ENCODE data around the gene GBGT1.
A peak's percentile ranks its signal among the peaks of the same experiment; 100 is the strongest.
"Not testable (repeated sequence)": the region's sequence is repeated elsewhere in the genome, so short reads cannot be mapped to it uniquely, and the experiment has no call there.

The GBGT1 gene

DNA sequence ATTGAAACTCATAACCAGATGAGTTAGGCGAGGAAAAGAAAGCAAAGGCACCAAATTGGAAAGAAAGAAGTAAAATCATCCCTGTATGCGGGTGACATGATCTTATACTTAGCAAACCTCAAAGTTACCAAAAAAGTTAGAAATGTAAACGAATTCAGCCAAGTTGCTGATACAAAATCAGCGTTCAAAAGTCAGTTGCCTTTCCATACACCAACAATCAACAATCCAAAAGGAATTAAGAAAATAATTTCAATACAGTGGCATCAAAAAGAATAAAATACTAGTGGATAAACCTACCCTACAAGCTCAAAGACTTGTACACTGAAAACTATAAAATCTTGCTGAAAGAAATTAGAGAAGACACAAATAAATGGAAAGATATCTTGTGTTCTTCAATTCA is 30.9 kb upstream of the GBGT1 start:
- FAIRE-seq = no peak

DNA sequence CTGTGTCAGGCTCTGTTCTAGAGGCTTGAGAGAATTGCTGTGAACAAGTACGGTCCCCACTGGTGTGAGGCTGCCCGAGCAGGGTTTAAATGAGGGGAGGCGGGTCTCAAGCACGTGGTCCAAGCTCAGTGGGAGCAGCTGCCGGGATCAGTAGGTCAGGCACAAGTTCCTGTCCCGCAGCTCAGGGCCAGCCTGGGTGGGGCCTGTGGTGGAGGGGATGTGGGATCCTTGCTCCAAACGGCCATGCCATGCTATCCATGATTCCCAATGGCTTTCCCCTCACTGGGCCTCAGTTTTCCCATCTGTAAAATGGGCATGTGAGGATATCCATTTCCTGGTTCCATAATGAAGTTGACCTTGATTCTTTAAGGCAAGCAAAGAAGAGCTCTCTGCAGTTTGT is 28.3 kb upstream of the GBGT1 start:
- FAIRE-seq = no peak

DNA sequence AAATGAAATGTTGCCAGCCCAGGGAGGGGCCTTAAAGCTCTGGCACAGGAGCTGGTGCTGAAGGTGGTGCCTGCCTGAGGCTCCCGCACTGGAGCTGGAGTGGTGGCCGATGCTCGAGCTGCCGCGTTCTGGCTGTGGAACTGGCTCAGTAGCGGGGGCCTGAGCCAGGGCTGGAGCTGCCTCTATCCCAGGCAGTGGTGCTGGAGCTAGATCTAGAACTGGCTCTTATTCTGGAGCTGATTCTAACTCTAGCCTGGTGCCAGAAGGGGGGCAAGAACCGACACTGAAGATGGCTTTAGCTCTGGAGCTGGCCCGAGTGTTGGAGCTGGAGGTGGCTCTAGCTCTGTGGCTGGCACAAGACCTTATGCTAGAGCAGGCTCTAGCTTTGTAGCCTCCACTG is 26.1 kb upstream of the GBGT1 start:
- FAIRE-seq = no peak

DNA sequence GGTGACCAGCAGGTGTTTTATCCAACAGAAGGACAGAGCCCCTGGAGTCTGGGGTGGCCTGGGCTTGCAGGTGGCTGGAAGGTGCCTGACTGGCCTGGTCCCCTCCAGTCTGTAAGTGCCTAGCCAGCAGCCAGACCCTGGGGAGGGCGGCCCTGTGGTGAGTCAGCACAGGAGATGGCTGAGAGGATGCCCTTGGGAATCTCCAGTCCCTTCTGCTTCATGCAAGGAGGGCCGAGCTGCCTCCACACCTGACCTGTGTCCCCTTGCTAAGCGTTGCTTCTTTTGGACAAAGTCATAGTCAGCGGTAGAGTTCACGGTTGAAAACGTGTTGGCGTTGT is 25.1 kb upstream of the GBGT1 start:
- FAIRE-seq = no peak

DNA sequence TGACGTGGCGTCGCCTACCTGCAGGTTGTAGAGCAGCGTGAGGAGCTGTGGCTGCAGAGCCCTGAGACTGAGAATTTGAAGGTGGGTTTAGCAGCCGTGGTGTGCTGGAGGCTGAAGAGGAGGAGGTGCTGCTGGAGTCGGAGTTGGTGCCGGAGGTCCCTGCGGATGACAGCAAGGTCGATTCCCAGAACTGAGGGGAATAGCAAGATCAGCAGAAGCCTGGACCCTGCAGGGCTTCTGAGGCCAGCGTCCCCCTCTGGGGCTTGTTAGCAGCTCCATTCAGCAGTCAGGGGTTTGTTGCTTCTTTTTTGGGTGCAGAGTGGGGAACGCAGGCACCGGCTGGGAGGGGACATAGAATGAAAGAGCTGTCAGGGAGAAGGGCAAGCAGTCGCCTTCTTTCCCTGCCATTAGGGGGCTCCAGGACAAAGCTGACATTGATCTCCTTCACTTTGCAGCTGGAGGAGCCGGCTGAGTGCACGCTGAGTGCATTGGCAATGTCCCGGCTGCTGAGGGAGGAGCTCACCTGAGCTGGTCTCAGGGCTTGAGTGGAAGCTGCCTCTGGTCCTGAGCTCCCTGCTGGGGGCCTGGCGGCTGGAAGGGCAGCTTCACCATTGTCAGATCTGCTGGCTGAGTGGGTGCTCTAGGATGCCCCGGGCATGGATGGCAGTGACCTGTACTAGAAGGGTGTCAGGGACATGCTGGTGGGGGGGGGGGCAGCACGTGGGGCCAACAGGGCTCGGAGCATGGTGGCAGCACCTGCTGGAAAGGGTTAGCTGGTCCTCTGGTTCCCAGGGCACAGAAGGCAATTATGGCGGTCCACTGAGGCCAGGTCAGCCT is 24.5 kb upstream of the GBGT1 start:
- no peak for FAIRE-seq

DNA sequence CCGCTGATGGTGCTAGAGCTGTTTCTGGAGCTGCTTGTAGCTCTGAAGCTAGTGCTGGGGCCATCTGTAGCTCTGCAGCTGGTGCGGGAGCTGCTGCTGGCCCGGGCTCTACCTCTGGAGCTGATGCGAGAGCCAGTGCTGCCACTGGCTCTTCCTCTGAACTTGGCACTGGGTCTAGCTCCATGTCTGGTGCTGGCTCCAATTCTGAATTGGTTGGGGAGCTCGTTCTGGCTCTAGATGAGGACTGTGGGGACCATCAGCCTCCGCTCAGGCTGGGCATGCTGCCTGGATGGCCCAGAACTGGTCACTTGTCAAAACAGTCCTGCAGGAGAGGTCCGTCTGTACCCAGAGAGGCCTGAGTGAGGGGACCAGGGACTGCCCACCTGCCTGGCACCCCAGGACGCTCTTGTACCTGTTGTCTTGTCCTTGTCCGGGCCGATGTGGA is 23.9 kb upstream of the GBGT1 start:
- FAIRE-seq = no peak

DNA sequence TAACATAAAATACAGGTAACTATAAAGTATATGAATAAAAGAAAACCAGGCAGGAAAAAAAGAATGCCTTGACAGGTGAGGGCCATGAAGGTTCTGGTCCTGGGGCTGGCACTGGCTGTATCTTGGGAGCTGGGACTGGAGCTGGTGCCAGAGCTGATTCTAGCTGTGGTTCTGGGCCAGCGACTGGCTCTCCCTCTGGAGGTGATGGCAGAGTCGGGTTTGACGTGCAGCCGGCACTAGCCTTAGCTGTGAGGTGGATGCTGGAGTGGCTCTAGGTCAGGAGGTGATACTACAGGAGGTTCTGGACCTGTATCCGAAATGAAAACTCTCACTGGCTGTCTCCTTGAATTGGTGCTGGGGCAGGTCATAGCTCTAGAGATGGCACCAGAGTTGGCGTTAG is 23.0 kb upstream of the GBGT1 start:
- no peak for FAIRE-seq

DNA sequence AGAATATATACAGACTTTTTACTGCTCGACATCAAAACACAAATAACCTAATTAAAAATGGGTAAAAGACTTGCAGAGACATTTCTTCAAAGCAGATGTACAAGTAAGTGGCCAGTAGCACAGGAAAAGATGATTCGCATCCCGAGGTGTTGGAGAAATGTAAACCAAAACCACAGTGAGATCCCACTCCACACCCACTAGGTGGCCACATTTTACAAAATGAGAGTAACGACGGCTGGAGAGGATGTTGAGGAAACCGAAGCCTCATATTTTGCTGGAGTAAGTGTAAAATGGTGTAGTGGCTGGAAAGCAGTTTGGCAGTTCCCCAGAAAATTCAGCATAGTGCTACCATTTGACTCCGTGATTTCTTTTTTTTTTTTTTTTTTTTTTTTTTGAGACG is 21.3 kb upstream of the GBGT1 start:
- FAIRE-seq = peak; percentile 77

DNA sequence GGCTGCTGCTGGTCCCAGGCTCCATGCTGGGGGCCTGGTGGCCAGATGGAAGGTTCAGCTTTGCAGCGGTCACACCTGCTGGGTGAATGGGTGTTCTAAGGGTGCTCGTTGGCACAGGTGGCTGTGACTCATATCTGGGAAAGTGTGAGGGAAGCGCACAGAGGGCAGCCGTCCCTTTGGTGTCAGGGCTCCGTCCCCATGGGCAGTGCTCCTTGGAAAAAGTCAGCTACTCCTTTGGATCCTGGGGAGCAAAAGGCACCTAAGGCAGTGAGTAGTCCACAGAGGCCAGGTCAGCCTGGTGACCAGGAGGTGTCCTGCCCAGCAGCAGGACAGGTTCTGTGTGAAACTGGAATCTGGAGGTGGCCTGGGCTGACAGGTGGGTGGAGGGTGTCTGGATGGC is 18.4 kb upstream of the GBGT1 start:
- FAIRE-seq = no peak

DNA sequence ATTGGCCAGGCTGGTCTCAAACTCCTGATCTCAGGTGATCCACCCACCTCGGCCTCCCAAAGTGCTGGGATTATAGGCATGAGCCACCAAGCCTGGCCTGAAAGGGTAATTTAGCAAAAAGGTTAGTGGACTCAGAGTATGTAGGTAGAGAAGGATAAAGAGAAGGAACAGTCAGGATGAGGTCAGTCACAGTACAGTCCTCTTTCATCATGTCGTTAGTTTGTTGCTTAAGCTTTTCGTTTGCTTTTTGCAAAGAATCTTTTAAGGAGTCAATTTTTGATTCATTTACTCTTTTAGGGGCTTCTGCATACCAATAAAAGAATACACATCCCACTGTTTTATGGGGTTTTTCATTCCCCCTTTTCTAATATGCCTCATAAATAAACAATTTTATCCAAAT is 17.8 kb upstream of the GBGT1 start:
- no peak for FAIRE-seq

DNA sequence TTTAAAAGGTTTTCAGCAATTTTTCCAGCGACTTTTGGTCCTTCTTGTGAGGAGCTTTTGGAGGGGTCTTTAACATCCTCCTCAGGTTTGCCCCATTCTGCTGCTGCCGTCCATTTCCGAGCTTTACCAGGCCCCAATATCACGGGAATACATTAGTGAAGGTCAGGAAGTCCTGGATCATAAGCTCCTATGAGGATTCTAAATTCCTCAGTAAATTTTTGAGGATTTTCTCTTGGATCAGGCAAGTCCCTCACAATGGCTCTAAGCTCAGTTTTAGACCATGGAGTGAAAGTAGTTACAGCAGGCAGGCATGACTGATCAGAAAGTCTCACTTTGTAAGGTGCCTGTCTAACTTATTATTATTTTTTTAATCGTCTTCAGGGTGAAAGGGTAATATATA is 17.2 kb upstream of the GBGT1 start:
- no peak for FAIRE-seq

DNA sequence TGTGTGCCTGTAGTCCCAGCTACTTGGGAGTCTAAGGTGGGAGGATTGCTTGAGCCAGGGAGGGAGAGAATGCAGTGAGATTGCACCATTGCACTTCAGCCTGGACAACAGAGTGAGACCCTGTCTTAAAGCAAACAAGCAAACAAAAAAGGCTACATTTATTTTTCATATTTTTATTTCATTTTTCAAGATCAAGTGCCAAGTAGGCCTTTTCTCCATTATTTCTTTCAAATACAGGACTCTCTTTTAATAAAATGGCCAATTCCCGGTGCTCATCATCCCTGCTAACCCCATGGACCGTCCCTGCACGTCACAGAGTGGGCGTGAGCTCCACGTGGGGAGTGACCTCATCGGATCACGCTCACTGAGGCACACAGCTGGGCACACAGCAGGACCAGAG is 9.3 kb upstream of the GBGT1 start:
- FAIRE-seq = no peak

DNA sequence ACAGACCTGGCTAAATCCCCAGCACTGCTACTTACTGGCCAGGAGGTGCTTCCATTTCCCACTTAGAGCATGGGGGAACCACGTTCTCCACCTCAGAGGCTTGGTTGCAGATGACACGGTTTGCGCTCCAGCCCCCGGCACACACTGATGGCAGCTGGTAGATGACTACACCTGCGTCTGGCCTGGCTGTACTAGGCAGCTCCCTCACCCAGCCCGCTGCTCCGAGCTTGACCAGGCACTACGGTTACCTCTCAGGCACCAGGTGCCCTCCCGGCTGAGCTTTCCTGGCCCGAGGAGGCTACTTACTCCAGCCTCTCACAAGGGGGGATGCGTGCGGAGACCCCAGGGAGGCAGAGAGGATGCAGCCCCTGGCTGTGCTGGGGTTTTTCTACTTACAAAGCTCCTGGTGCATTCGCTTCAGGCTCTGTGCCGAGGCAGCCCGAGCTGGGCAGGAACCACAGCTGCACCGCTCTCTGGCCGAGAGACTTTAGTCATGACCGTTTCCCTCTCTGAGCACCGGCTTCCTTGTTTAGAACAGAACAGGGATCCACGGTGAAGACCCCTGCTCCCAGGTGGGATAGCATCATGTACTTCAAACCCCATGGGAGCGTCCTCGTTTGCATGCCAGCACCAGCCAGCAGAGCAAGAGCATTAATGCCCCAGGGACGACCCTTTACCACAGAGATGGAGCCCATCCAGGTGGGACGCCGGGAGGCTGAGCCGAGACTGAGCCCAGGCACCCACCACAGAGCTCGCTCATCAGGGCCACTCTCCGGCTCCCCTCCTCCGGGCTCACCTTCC is 7.6 kb upstream of the GBGT1 start:
- FAIRE-seq = no peak

DNA sequence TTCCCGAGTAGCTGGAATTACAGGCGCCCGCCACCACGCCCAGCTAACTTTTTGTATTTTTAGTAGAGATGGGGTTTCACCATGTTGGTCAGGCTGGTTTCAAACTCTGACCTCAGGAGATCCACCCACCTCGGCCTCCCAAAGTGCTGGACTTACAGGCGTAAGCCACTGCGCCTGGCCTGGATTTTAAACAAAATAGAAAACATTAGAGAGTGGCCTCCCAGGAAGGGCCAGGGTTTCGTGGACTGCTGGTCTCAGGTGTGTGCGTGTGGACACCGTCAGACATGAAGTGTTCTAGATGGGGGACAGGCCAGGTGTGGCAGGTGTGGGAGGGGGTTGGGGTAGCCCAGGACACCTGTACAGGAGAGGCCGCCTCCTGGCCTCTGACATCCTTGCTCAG is 7.0 kb upstream of the GBGT1 start:
- FAIRE-seq = no peak

DNA sequence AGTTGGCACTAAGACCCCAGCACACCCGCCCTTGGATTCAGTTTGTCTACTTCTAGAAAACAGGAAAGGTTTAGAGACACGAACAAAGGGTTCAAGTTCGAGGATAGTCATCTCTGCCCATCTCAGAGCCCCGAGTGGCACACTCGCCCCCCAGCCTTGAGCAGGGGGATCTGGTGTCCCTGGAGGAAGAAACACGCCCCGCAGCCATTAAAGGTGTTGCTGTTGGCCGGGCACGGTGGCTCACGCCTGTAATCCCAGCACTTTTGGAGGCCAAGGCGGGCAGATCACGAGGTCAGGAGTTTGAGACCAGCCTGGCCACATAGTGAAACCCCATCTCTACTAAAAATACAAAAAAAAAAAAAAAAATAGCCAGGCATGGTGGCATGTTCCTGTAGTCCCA is 6.0 kb upstream of the GBGT1 start:
- not testable (repeated sequence) for FAIRE-seq

DNA sequence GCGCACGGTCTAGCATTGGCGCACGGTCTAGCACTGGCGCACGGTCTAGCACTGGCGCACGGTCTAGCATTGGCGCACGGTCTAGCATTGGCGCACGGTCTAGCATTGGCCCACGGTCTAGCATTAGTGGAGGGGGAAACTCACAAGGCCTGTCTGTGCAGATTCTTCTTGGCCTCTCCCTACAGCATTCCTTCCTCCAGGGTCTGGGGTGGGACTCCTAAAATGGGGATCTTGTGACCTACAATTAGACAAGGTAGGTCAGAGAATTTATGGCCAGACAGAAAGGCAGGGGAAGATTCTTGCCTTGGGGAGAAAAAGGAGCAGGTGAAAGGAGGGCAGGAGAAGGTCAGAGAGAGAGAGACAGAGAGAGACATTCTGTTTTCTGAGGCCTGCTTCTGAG is 5.4 kb upstream of the GBGT1 start:
- no peak for FAIRE-seq

DNA sequence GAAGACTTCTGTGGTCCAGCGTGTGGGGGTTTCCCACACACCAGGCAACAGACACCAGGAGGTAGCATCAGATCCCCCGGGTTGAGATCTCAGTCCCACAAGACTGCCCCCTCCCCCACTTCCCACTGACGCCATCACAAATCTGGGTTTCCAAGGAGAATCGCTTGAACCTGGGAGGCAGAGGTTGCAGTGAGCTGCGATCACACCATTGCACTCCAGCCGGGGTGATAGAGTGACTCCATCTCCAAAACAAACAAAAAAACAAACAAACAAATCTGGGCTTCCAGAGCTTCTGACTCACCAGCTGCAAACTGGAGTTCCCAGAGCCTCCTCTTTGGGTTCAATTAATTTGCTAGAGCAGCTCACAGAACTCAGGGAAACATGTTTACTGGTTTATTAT is 4.7 kb upstream of the GBGT1 start:
- FAIRE-seq = no peak

DNA sequence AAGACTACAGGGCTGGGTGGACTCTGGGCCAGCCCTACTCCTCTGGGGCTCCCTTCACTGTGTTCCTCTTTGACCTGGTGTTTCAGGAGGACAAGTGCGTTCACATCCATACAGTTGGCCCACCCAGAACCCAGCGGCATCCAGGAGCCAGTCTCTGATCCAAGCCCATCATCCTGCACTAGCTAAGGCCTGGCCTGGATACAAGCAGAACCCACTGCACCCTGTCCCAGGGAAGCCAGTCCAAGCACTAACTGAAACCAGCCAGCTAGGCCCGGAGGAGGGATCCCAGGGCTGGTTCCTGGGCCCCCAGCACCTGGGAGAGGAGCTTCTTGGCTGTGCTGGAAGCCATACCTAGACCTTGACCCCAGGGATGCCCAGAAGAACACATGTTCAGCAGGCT is 4.1 kb upstream of the GBGT1 start:
- FAIRE-seq = no peak

DNA sequence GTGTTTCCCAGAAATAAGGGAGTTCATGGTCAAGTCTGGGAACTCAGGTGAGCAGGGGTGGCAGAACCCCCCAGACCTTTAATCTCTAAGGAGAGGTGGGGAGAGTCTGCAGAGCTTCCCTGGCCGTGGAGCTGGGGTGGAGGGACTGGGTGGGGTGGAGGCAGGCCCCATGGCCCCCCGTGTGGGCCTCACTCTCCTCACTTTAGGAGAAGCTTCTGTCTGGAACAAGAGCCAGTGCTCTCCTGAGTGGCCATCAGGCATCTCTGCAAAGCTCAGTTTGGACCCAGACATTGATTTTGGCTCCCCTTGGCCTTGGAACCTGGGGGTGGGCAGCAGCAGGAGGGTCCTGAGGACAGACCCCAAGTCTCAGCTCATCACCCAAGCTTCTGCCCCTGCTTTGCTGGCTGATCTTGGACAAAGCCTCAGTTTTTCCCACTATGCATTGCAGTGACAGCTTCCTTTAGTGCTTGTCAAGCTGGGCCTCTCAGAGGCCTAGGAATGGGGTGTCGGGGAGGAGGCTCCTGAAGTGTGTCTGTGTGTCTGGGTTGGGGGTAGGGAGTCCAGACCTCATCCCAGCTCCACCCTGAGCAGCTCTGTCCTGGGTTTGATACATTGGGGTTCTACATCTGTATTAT is 3.5 kb upstream of the GBGT1 start:
- no peak for FAIRE-seq

DNA sequence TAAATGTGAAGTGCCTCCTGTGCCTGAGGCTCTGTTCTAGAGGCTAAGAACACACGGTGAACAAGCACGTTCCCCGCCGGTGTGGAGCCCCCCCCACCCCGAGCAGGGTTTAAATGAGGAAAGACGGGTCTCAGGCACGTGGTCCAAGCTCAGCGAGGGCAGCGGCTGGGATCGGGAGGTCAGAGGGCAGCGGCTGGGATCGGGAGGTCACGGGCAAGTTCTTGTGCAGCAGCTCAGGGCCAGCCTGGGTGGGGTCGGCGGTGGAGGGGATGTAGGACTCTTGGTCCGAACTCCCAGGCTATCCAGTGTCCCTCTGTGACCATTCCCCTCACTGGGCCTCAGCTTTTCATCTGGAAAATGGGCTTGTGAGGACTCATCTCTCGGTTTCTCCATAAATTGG is 2.7 kb upstream of the GBGT1 start:
- FAIRE-seq = no peak

DNA sequence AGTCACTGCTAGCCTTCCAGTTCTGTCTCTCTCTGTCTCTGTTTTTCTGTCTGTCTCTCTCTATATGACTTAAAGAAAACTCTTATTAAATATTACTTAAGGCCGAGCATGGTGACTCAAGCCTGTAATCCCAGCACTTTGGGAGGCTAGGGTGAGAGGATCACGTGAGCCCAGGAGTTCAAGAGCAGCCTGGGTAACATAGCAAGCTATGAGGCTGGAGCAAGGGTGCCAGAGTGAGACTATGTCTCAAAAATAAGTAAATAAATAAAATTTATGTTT is 1.7 kb upstream of the GBGT1 start:
- no peak for FAIRE-seq

DNA sequence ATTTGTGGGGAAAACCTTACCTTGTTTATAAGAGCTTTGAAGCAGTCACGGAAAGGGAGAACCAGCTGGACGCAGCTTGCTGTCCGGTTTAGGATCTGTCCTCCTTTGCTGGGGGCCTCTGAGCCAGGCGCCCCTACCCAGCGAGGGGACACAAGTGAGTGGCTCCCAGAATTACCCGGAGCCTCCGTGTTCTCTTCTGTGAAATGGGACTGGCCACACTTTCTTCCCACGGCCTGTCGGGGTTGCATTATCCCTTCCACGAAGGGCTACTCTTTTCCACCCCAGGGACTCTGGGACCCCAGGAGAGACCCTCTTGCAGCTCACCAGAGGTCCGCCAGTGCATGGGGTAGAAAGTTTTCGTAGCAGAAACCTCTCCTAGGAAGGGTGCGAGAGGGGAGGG is 477 bp upstream of the GBGT1 start:
- FAIRE-seq = no peak

DNA sequence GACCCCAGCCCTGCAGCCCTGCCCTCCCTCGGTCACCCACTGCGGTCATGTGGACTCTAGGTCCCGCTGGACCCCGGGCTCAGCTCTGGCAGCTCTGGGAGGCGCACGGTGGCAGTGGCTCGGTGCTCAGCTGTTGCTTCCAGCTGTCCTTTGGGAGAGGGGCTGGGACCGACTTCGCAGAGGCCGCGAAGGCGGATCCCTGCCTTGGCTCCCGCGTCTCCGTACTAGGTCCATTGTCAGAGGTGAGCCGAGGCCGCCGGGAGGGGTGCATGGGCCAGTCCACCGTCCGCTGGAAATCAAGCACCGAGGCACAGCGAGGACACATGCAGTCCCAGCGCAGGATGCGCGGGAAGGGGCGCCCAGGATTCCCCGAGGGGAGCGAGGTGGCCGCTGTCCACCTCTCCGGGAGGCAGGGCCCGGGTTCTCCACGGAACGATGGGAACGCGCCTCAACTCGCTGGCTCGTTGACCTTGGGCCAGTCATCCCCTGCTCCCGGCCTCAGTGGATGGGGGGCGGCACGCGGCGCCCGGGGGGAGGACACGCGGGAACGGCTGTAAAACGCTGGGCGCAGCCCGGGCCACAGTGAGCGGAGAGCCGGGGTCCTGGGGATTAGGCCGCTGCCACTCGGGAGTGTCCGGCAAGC is 732 bp downstream of the GBGT1 start:
- FAIRE-seq = no peak

DNA sequence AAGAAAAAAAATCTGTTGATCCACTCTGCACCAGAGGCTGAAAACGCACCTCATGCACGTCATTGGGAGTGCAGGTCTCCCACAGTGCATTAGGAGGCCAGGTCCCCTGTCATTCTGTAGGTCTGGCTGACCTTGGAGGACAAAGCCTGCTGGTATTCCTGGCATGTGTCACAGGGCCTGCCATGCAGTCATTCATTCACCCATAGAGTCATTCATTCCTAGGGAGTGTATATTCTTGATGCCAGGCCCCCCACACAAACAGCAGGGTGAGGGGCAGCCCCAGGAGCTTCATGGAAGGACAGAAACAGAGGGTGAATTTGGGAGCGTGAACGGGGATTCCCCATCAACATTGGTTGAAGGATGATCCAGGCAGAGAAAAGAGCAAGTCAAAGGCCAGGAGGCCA is 2.2 kb downstream of the GBGT1 start:
- no peak for FAIRE-seq

Measured in islet of Langerhans (tissue), 1 donor.